ENCODE measurements around the gene DECR2. TPM values are rescaled to one million over a fixed set of nuclear protein-coding genes. Genes with fewer than 3 reads are reported as not detected.

DECR2 gene
- total and polyA plus RNA-seq, 10 of the 15 experiments (the other 5 are each of a cell fraction or from before 2014, with no cell fraction given), result 0.53 to 20.3 (median 6.0) TPM

- no peak for TF ChIP-seq E2F4 (IDR thresholded peaks at IDR 0.05; ENCODE audit: low read depth, low read length)
- TF ChIP-seq NR2C1 (IDR thresholded peaks at IDR 0.05), result no peak
- TF ChIP-seq TCF7 (IDR thresholded peaks at IDR 0.05; ENCODE audit: borderline replicate concordance), result no peak
- no peak for TF ChIP-seq ELK1 (IDR thresholded peaks at IDR 0.05; ENCODE audit: low read depth, low read length)
These were observed 22.3 kb upstream of the DECR2 start (continued) for GRCh38 chr16:379183-379960.

- in situ Hi-C loops (cut with MboI), result no loop called here
- intact Hi-C loops (cut with micrococcal nuclease; ENCODE audit: unreplicated experiment), result no loop called here
- Histone ChIP-seq H3K9ac (ENCODE audit: control insufficient read depth, insufficient read depth, low read length) (no peak overlapping the region), H3K4me1 (ENCODE audit: control insufficient read depth, insufficient read depth, low read length) (peaks cover 14% of the 10 kb centered on the region), H3K79me2 (ENCODE audit: control insufficient read depth, insufficient read depth, low read length) (peaks cover 14% of the 10 kb centered on the region), H4K20me1 (ENCODE audit: control insufficient read depth, insufficient read depth) (no peaks in the 10 kb centered on the region), H3K27me3 (replicated peaks in 1 of 2; ENCODE audit: control insufficient read depth in 2 of 2, insufficient read depth in 2 of 2, low read length in 1 of 2) (no peaks in the 10 kb centered on the region), H3K36me3 (ENCODE audit: control insufficient read depth in 2 of 2, insufficient read depth in 2 of 2, low read length in 1 of 2) (peaks cover 0 to 2% of the 10 kb centered on the region in 2 experiments; a peak in 2 of 4 replicates), H3K4me2 (ENCODE audit: control insufficient read depth, insufficient read depth) (peak overlapping the region; percentile 89), H3K9me3 (replicated peaks; ENCODE audit: control insufficient read depth, insufficient read depth, low read length) (no peaks in the 10 kb centered on the region), H3K4me3 (peak overlapping the region; percentile 95), H2AFZ (ENCODE audit: control insufficient read depth, low read depth, low read length) (no peak overlapping the region), H3K27ac (ENCODE audit: control insufficient read depth, insufficient read depth) (no peak overlapping the region)
- RAD21 ChIA-PET (ENCODE audit: unreplicated experiment), result interaction anchor here (1.0 kb wide), 1 partner anchor 10 kb away, joined by 3 read pairs; the partner anchor contains the start of gene MRPL28
- no peak for ATAC-seq
- CTCF ChIA-PET, result no interaction called here
- 79% methylated on average over 21 of the region's 27 CpGs for WGBS (ENCODE audit: insufficient coverage, insufficient replicate concordance, low lambda C conversion rate, missing lambda C conversion rate)
- SMC1A ChIA-PET (ENCODE audit: uncharacterized antibody, unreplicated experiment), result interaction anchor here (0.7 to 1.3 kb wide), 2 partner anchors 9 kb away, joined by 3 to 6 read pairs; partner anchors contain the start of gene MRPL28
- TSS peak; percentile 81 for BruUV-seq (replicated peaks)
- POLR2A ChIA-PET, result interaction anchor here (0.7 to 3.8 kb wide), 3 partner anchors 9 to 187 kb away, joined by 3 to 22 read pairs (median 4); partner anchors contain the start of genes AXIN1, MRPL28 and NHLRC4
- no peak for DNase-seq (ENCODE audit: low read depth, low spot score)
- no peak for FAIRE-seq
- no peak for TF ChIP-seq CUX1 (IDR thresholded peaks at IDR 0.05; ENCODE audit: insufficient replicate concordance, low read depth, low read length)
- no peak for TF ChIP-seq PRDM15 (CRISPR knock-in tag; IDR thresholded peaks at IDR 0.05)
- TF ChIP-seq SIX5 (IDR thresholded peaks at IDR 0.05; ENCODE audit: low read depth, low read length, severe bottlenecking), result no peak
These were observed 21.5 kb upstream of the DECR2 start for GRCh38 chr16:379961-380761.

All from GM12878 (cell line).